Measurements from ENCODE around the gene DPP7.

The DPP7 gene

DNA sequence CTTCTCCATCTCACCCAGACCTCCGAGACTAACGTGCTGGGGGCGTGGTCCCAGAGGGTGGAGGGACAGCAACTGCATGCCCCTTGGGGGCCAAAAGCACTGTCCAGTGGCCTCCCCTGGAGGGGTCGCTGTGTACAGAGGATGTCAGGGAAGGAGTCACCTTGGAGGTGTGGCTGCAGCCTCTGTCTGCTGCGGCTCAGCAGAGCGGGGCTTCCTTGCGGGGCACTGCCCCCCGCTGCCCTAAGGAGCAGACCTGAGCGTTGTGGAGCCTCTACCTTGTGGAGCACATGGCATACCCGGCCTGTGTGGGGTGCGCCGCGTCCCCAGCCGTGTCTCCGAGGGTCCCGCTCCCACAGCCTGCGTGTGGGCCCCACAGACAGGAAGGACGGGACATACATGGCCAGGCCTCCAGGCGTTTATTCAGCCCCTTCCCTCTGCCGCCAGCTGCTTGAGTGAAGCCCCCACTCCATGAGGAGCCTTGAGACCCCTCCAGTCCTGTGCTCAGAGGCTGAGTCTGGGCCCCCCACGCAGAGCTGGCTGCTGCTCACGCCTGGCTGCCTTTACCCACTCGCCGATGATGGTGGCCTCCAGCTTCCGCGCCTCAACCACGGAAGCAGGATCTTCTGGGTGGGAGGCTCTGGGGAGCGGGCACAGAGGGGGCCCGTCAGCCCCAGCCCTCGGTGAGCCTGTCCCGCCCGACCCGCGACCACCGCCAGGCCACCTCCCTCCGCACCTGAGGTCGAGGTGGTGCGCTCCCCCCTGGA is 4.2 kb downstream of the DPP7 start:
- no peak for DNase-seq

DNA sequence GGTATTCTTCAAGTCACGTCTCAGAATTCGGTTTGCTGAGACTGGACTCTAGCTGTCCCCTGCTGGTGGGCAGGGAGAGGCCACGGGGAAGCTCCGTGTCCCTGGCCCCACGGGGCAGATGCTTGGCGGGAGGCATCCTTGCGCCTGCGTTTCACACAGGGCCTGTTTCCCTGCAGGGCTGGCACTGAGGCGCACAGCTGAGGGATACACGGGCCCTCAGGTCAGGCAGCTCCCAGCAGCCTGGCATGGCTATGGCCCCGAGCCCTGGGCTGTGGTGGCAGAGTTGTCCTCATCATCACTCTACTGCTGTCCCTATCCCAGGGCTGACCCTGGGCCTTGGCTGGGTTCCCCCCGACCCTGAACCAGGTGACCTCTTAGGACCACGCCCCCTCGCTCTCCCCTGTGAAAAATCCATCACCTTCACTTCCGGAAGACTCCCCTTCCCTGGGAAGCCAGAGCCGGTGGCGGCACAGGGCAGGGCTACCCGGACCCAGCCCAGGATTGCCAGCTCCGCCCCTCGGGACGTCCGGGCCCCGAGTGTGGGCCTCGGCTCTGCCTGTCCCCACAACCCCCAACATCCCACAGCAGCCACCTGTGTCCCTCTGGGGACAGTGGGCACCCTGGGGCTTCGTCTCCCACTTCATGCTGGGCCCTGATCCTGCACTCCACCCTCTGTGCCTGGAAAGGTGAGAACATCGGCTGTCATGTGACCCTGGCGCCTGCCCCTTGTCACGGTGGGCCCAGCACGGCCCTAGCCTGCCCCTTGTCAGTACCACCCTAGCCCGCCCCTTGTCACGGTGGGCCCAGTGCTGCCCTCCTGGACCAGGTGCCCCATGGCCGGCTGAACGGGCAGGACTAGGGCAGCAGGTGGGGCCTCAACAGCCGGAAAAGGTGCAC is 5.0 kb downstream of the DPP7 start:
- DNase-seq, result no peak

DNA sequence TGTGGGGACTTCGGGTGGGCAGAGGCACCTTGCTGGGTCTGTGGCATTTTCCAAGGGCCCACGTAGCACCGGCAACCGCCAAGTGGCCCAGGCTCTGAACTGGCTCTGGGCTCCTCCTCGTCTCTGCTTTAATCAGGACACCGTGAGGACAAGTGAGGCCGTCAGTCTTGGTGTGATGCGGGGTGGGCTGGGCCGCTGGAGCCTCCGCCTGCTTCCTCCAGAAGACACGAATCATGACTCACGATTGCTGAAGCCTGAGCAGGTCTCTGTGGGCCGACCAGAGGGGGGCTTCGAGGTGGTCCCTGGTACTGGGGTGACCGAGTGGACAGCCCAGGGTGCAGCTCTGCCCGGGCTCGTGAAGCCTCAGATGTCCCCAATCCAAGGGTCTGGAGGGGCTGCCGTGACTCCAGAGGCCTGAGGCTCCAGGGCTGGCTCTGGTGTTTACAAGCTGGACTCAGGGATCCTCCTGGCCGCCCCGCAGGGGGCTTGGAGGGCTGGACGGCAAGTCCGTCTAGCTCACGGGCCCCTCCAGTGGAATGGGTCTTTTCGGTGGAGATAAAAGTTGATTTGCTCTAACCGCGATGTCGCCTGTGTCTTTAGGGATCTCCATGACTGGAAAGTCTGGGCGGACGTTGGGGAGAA is 5.8 kb downstream of the DPP7 start:
- no peak for DNase-seq

DNA sequence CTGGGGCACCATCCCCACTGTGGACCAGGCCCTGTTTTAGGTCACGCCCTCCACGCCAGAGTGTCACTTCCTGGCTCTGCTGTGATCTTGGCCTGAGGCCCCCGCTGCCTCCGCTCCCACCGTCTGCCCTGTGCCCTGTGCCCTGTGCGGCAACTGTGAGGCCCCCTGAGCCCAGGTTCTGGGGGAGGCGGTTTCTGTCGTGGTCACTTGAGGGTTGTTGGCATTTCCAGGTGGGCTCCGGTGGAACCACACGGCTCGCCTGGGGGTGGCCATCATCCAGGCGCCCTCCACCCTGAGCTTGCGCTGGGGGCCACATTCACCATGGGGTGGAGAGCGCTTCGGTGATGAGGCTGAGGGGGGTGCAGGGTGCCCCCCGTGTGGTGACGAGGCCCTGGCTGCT is 6.6 kb downstream of the DPP7 start:
- DNase-seq, result no peak

DNA sequence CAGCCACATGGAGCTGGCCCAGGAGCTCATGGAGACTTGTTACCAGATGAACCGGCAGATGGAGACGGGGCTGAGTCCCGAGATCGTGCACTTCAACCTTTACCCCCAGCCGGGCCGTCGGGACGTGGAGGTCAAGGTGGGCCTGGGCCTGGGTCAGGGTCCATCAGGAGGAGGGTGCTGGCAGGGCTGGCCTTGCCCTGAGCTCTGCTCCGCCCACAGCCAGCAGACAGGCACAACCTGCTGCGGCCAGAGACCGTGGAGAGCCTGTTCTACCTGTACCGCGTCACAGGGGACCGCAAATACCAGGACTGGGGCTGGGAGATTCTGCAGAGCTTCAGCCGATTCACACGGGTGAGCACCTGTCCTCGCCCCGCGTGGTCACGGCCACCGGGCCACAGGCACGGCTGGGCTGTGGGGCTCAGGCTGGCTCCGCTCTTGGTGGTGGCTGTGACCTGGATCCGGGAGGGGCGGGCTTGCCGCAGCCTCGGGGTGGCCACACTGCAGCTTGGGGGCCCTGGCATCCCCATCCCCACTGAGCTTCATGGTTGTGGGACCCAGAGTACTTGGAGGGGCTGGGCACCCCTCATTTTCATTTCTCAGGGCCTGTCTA is 7.1 kb downstream of the DPP7 start:
- DNase-seq, result no peak

DNA sequence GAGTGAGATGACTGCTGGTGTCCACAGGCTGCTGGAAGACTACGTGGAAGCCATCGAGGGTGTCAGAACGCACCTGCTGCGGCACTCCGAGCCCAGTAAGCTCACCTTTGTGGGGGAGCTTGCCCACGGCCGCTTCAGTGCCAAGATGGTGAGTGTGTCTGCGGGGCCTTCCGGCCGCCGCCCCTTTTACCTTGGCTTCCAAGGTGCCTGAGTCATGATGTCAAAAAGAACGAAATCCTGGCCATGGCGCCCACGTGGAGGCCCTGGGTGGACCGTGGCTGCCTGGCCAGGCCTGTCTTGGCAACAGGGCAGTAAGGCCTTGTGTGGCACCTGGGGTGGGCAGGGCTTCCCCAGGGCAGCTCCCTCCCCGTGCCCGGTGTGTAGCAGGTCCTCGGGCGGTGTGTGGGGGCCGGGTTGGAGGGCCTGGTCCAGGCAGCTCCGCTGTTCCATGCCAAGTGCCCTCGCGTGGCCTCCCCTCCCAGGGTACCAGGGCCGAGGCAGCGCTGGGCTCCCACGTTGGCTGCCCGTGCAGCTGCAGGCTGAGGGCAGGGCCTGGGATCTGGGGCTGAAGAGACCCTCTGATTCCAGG is 7.8 kb downstream of the DPP7 start:
- no peak for DNase-seq

DNA sequence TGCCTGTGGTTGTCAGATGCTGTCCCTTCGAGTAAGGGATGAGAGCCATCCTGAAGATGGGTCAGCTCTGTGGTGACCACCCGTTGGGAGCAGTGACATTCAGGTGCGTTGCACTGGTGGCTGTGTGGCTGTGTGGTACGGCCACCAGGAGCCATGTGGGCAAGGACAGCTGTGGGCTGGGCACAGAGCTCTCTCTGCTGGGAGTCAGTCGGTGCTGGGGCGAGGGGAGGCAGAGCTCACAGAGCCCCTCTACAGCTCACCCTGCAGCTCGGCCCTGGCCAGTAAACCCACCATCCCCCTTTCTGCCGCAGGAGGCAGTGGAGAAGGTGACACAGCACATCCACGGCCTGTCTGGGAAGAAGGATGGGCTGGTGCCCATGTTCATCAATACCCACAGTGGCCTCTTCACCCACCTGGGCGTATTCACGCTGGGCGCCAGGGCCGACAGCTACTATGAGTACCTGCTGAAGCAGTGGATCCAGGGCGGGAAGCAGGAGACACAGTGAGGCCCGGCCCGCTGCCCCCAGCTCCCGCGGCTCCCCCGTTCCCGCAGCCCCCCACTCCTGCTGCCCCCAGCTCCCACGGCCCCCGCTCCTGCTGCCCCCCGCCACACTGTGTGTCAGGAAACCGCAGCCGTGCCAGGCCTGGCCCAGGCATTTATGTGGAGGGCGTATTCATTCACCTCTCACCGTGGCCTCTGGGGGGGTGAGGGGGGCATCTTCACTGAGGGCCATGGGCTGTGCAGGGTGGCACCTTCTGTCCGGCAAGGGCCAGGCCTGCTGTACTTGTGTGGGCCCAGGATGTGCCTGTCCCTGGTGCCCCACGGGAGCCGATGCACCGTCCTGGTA is 8.5 kb downstream of the DPP7 start:
- no peak for DNase-seq

DNA sequence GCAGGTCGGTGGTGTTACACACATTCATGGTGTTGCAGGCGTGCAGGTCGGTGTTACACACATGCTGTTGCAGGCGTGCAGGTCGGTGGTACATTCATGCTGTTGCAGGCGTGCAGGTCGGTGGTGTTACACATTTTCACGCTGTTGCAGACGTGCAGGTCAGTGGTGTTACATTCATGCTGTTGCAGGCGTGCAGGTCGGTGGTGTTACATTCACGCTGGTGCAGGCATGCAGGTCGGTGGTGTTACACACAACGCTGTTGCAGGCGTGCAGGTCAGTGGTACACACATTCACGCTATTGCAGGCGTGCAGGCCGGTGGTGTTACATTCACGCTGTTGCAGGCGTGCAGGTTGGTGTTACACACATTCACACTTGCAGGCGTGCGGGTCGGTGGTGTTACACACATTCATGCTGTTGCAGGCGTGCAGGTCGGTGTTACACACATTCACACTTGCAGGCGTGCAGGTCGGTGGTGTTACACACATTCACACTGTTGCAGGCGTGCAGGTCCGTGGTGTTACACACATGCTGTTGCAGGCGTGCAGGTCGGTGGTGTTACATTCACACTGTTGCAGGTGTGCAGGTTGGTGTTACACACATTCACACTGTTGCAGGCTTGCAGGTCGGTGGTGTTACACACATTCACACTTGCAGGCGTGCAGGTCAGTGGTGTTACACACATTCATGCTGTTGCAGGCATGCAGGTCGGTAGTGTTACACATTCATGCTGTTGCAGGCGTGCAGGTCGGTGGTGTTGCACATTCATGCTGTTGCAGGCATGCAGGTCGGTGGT is 11.1 kb downstream of the DPP7 start:
- DNase-seq, result no peak

DNA sequence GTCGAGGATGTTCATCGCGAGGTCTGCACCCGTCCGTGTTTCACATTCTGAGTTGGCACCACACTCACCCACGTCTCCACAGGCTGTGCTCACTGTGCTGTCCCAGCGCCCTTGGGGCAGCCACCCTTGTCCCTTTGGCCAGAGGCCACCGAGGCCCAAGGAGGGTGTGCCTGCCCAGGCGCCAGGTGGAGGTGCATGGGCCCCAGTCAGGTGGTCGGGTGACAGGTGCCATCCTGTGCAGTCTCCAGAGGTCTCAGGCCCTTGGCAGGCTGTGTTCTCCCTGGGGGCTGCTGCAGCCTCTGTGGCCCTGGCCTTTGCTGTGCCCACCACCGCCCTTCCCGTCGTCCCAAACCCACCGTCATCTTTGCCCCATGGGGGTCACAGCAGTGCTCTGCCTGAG is 15.3 kb downstream of the DPP7 start:
- no peak for DNase-seq

DNA sequence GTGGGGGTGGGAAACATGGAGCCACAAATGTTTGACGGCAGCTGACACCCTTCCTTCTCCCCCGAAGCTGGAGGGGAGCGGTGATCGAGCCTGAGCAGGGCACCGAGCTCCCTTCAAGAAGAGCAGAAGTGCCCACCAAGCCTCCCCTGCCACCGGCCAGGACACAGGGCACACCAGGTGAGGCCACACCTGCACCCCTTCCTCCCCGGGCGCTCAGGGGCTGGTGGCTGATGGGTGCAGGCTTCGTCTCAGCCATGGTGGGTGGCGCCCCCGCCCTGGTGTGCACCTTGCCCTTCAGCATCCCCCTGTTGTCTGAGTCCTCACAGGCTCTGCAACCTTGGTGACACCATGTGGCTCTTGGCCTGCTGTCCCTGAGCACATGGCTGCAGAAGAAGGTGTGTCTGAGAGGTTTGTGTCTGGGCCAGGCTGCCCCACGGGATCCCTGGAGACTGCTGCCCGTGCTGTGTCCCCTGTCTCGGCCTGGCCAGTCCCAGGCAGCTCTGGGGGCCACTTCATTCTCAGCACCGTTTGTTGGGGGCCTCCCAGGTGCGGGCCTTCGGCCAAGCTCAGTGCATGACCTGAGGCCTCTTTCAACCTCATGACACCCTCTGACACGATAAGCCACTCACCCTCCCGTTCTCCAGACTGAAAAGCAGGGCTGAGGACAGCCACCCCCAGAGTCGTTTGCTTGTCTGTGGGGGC is 16.6 kb downstream of the DPP7 start:
- no peak for DNase-seq

DNA sequence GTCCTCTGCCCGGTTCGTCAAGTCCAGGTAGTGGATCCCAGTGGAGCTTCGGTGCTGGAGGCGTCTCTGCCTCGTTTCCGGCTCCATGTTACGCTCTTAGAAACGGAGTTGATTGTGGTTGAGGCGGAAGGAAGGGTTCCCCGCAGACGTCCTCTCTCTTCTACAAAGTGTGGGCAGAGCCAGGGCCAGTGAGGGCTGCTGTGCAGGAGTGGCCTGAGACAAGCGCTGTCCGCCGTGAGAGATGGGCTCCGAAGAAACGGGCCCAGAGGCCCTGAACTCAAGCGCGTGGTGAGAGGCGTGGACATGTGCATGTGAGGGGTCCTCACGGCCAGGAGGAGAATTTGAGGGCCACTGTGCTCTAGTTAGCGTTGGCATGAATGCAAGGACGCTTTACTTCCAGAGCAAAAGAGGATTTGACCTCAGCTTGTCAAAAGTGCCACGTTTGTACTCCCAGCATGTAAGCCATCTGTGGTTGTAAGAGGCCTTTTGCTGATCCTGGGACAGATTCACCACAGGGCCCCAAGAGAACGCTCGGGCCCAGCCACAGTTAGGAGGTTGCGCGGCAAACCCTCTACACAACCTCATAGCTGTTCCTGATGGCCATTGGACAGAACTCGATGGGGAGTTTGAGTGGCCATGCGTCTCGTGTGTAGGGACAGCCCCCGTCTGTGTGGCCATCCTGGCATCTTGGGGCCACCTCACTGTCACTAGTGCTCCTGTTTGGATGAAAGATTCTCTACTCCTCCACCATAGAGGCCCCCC is 17.6 kb downstream of the DPP7 start:
- no peak for DNase-seq

DNA sequence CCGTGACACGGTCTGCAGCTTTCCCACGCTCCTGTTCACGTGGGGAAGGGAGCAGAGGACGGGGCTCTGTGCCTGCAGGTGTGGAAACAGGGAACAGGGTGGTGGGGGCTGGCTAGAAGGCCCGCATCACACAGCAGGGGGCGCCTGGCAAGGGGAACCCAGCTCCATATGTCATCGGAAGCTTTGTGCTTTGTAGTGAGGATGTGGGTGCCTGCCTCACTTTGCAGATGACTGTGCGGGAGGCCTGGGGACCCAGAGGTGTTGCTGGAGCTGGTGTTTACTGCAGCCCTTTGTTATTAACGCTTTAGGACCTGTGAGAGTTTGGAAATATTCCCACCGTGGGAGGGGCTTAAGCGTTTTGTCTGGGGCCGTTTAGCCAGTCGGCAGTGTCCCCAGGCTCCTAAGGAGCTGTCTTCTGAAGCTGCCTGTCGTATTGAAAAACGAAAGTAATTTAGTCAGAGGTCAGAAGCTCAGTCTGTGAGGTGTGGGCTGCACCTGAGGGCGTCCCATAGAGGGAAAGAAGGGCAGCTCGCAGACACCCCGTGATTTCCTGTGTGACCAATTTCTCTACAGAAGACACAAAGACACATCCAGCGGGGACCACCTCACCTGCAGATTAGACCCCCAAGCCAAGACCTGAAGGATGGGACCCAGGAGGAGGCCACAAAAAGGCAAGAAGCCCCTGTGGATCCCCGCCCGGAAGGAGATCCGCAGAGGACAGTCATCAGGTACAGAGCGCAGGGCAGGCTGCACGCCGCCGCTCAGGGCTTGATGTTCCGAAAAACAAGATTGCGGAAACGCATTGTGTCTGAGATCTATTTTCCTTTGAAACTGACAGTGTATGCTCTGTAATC is 18.6 kb downstream of the DPP7 start:
- no peak for DNase-seq

DNA sequence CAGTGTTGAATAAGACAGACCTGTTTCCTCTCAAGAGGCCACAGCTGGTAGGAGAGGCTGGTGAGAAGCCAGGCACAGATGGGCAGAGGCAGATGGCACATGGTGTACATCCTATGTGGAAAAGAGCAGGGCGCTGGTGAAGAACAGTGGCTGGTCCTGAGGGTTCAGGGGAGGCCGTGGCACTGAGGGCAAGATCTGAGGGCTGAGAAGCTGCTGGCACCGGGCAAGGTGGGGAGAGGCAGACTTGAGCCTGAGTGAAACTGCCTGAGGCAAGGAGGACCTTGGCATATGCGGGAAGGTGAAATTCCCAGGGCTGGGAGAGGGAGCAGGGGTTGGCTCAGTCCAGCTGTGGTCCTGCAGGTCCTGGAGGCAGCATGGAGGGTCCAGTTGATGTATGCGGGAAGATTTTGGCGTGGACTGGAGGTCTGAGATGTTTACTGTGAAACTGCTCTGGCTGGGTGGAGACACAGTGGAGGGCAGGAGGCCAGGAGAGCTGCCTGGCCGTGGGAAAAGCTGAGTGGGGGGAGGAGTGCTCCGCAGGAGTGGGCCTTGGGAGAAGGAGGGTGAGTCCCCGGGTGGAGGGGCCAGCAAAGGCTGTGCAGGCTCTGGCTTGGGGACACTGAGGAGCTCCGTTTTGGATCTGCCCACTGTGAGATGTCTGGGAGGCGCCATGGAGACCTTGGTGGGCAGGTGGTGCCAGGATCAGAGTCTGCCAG is 25.1 kb downstream of the DPP7 start:
- no peak for DNase-seq

DNA sequence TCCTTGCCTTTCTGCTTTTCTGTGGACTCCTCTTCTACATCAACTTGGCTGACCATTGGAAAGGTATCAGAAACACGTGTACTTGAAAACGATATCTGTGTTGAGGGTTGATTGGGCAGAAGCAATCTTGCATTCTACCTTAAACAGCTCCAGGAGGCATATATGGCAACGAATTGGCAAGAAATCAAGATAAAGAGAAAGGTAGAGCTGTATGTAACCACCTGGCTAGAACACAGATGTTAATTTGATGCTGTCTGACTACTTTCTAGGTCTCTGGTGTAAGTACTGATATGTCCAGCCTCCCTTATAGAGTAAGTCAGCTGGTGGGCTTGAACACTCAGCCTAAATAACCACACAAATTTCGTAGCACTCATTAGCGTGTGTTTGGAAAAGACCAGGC is 26.4 kb downstream of the DPP7 start:
- no peak for DNase-seq

DNA sequence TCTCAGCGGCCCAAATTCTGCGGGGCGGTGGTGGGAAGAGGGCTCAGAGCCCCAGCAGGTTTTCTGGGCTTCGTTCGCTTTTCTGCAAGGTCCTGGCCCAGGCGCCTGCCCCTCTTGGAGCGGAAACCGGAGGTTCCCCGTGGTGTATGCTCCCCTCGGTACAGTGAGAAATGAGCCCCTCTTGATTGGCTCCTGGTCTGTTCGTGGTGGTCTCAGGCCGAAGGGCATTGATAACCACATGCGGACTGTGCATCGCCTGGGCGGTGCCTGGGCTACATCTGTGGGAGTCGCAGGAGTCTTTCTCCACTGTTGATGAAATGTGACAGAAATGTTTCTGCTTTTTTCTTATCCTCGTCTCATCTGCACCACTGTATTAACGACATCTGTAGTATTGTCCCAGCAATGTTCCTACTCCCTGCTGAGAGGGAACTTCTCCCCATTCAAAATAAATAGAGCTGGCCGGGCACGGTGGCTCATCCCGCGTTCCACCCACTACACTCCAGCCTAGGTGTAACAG is 27.1 kb downstream of the DPP7 start:
- no peak for DNase-seq

DNA sequence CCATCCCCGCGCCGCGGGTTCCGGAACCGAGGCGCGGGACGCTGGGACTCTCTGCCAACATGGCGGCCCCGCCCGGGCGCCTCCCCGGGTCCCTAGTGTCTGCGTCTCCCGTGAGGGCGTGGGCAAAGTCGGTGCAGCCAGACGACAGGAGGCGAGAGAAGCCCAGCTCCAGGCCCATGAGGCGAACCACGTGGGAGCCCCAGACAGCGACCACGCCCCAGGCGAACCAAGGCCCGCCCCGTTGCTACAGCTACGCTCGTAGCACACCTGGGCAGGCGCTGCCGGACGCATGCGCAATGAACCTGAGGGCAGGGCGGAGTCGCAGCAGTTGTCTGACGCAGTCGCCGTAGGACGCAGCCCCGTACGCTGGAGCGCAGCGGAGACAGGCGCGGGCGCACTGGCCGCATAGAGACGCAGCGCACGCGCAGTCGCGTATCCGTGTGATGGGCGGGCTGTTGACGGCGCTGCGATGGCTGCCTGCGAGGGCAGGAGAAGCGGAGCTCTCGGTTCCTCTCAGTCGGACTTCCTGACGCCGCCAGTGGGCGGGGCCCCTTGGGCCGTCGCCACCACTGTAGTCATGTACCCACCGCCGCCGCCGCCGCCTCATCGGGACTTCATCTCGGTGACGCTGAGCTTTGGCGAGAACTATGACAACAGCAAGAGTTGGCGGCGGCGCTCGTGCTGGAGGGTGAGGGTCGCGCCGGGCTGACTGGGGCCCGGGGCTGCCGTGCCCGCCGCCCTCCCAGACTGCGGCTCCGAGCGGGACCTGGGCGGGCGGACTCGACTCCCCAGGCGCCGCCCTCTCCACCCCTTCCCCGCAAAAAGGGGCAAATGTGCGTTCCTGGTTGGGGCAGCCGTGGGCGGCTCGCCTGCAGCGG is 27.8 kb downstream of the DPP7 start, which contains the start of gene MAN1B1:
TSS of gene MAN1B1 (plus strand) at position 455 of the 878 bp plus-strand sequence. CDS start at position 470, 15 bp downstream.
- DNase-seq, result peak; percentile 100

Measured in islet precursor cell (in vitro differentiated cells).